ENCODE data around the gene LCN2. TPM values are rescaled to one million over a fixed set of nuclear protein-coding genes. Genes with fewer than 3 reads are reported as not detected.

LCN2 gene
- total RNA-seq, 4 donors from 2014 or later = 36.2 to 931 (median 809) TPM

- Histone ChIP-seq H3K9me3 (no peaks in the 10 kb centered on the region), H3K4me3 (no peak overlapping the region), H3K27me3 (no peaks in the 10 kb centered on the region), H3K36me3 (peaks cover 9 to 65% (median 22%) of the 10 kb centered on the region in 3 donors), H3K4me1 (peaks cover 0 to 12% (median 5%) of the 10 kb centered on the region in 3 donors), H3K27ac (no peak overlapping the region)
- WGBS, 2 donors = 41 to 58% methylated on average over 3 of the region's 3 CpGs
- intact Hi-C loops (cut with DNase I) = loop anchor here (10.0 kb wide), 1 partner anchor 84 kb away; no protein-coding TSS in a partner anchor
- no peak for DNase-seq
- TF ChIP-seq POLR2A (IDR thresholded peaks at IDR 0.05) (no peak), CTCF (IDR thresholded peaks at IDR 0.05) (no peak)
Observed at GRCh38 chr9:128118472-128118857, 30.8 kb upstream of the LCN2 start.

- H3K9me3 ChIP-seq = no peaks in the 10 kb centered on the region
- peaks cover 0 to 12% (median 5%) of the 10 kb centered on the region in 3 donors for H3K4me1 ChIP-seq
- intact Hi-C loops (cut with DNase I) = loop anchor here (10.0 kb wide), 1 partner anchor 84 kb away; no protein-coding TSS in a partner anchor
- no peak for DNase-seq
- no peaks in the 10 kb centered on the region for H3K27me3 ChIP-seq
- peaks cover 9 to 65% (median 25%) of the 10 kb centered on the region in 3 donors for H3K36me3 ChIP-seq
- H3K4me3 ChIP-seq = no peak overlapping the region
- no peak overlapping the region for H3K27ac ChIP-seq
- WGBS, 2 donors = 66 to 70% methylated on average over 12 to 14 of the region's 15 CpGs
- TF ChIP-seq CTCF (IDR thresholded peaks at IDR 0.05) = no peak
Observed at GRCh38 chr9:128118971-128119665, 30.1 kb upstream of the LCN2 start.

GRCh38 chr9:128120061-128120740, 29.1 kb upstream of the LCN2 start:
- no peak for TF ChIP-seq POLR2A (IDR thresholded peaks at IDR 0.05)
- no peak for TF ChIP-seq CTCF (IDR thresholded peaks at IDR 0.05)
- H3K36me3 ChIP-seq = peaks cover 9 to 61% (median 32%) of the 10 kb centered on the region in 3 donors

GRCh38 chr9:128120741-128121465, 28.4 kb upstream of the LCN2 start:
- H3K27ac ChIP-seq = no peak overlapping the region
- peaks cover 9 to 54% (median 32%) of the 10 kb centered on the region in 3 donors for H3K36me3 ChIP-seq
- TF ChIP-seq CTCF (IDR thresholded peaks at IDR 0.05) = no peak
- no peak for TF ChIP-seq POLR2A (IDR thresholded peaks at IDR 0.05)
- DNase-seq = no peak
- H3K9me3 ChIP-seq = no peaks in the 10 kb centered on the region
- intact Hi-C loops (cut with DNase I) = no loop called here
- no peaks in the 10 kb centered on the region for H3K27me3 ChIP-seq
- H3K4me3 ChIP-seq = no peak overlapping the region
- peaks cover 11 to 30% (median 11%) of the 10 kb centered on the region in 3 donors for H3K4me1 ChIP-seq
- WGBS, 2 donors = 70 to 81% methylated on average over 5 to 8 of the region's 29 CpGs

More at GRCh38 chr9:128120061-128120740, 29.1 kb upstream of the LCN2 start:
- 65 to 72% methylated on average over 3 to 4 of the region's 20 CpGs for WGBS, 2 donors
- Histone ChIP-seq H3K9me3 (no peaks in the 10 kb centered on the region), H3K4me3 (no peak overlapping the region), H3K4me1 (peaks cover 4 to 23% (median 5%) of the 10 kb centered on the region in 3 donors), H3K27me3 (no peaks in the 10 kb centered on the region), H3K27ac (no peak overlapping the region)
- intact Hi-C loops (cut with DNase I) = no loop called here
- DNase-seq = no peak
